ENCODE measurements around the gene KCMF1.
A peak's percentile ranks its signal among the peaks of the same experiment; 100 is the strongest.

The KCMF1 gene

GRCh38 chr2:84970868-84971509, at the start of gene KCMF1:
Gene KCMF1, plus strand, starts transcription at chr2:84971161. Its CDS starts 291 bp downstream, at chr2:84971452.
- peaks cover 17% of the 10 kb centered on the region for H4K20me1 ChIP-seq (ENCODE audit: insufficient read depth)
- no peaks in the 10 kb centered on the region for H3K27me3 ChIP-seq (ENCODE audit: insufficient read depth, low read depth)
- H3K79me2 ChIP-seq (ENCODE audit: insufficient read depth, low read depth) = peaks cover 83% of the 10 kb centered on the region
- peak within 1 kb of the TSS; percentile 98 for H3K27ac ChIP-seq
- H3K4me3 ChIP-seq (IDR thresholded peaks at IDR 0.05; ENCODE audit: insufficient read depth, low read depth, low read length) = peak within 1 kb of the TSS; percentile 92
- no peak for TF ChIP-seq CTCF (conservative IDR thresholded peaks at IDR 0.05; ENCODE audit: low read depth, low read length)
- H2AFZ ChIP-seq (ENCODE audit: low read depth) = peak within 1 kb of the TSS; percentile 47
- H3K36me3 ChIP-seq (ENCODE audit: insufficient read depth) = peaks cover 4% of the 10 kb centered on the region; the same call in 1 of the 2 replicates
- peak within 1 kb of the TSS; percentile 79 for H3K4me2 ChIP-seq
- peak within 1 kb of the TSS; percentile 92 for H3K9ac ChIP-seq
- peaks cover 43% of the 10 kb centered on the region for H3K4me1 ChIP-seq (ENCODE audit: low read depth, poor library complexity, severe bottlenecking)

- H3K9ac ChIP-seq = no peak overlapping the region
- H3K27me3 ChIP-seq (ENCODE audit: insufficient read depth, low read depth) = no peaks in the 10 kb centered on the region
Measured at GRCh38 chr2:84923009-84923408, 48.0 kb upstream of the KCMF1 start.

GRCh38 chr2:84924173-84925106, 46.5 kb upstream of the KCMF1 start:
- Histone ChIP-seq H3K4me3 (IDR thresholded peaks at IDR 0.05; ENCODE audit: insufficient read depth, low read depth, low read length) (no peak overlapping the region), H3K9ac (no peak overlapping the region), H2AFZ (ENCODE audit: low read depth) (no peak overlapping the region), H3K27ac (no peak overlapping the region), H3K79me2 (ENCODE audit: insufficient read depth, low read depth) (no peaks in the 10 kb centered on the region), H3K4me1 (ENCODE audit: low read depth, poor library complexity, severe bottlenecking) (peaks cover 24% of the 10 kb centered on the region), H4K20me1 (ENCODE audit: insufficient read depth) (no peaks in the 10 kb centered on the region), H3K36me3 (ENCODE audit: insufficient read depth) (no peaks in the 10 kb centered on the region), H3K27me3 (ENCODE audit: insufficient read depth, low read depth) (no peaks in the 10 kb centered on the region), H3K4me2 (no peak overlapping the region)
- no peak for TF ChIP-seq CTCF (conservative IDR thresholded peaks at IDR 0.05; ENCODE audit: low read depth, low read length)

More at GRCh38 chr2:84923009-84923408, 48.0 kb upstream of the KCMF1 start:
- TF ChIP-seq CTCF (conservative IDR thresholded peaks at IDR 0.05; ENCODE audit: low read depth, low read length) = no peak
- Histone ChIP-seq H3K4me2 (no peak overlapping the region), H3K79me2 (ENCODE audit: insufficient read depth, low read depth) (no peaks in the 10 kb centered on the region), H4K20me1 (ENCODE audit: insufficient read depth) (no peaks in the 10 kb centered on the region), H2AFZ (ENCODE audit: low read depth) (no peak overlapping the region), H3K27ac (no peak overlapping the region), H3K4me3 (IDR thresholded peaks at IDR 0.05; ENCODE audit: insufficient read depth, low read depth, low read length) (no peak overlapping the region), H3K36me3 (ENCODE audit: insufficient read depth) (no peaks in the 10 kb centered on the region), H3K4me1 (ENCODE audit: low read depth, poor library complexity, severe bottlenecking) (peaks cover 22% of the 10 kb centered on the region)

- H3K9ac ChIP-seq = no peak overlapping the region; the same call in 1 of the 2 replicates
- H3K79me2 ChIP-seq (ENCODE audit: insufficient read depth, low read depth) = no peaks in the 10 kb centered on the region
- H3K27me3 ChIP-seq (ENCODE audit: insufficient read depth, low read depth) = no peaks in the 10 kb centered on the region
- no peak overlapping the region for H3K4me3 ChIP-seq (IDR thresholded peaks at IDR 0.05; ENCODE audit: insufficient read depth, low read depth, low read length)
- no peaks in the 10 kb centered on the region for H4K20me1 ChIP-seq (ENCODE audit: insufficient read depth)
- H3K4me1 ChIP-seq (ENCODE audit: low read depth, poor library complexity, severe bottlenecking) = peaks cover 33% of the 10 kb centered on the region
- 0 out of 2 replicates have a peak overlapping the region, but pooled peaks have one; percentile 3 for H3K27ac ChIP-seq
- no peaks in the 10 kb centered on the region for H3K36me3 ChIP-seq (ENCODE audit: insufficient read depth)
- peak overlapping the region; percentile 85 for H3K4me2 ChIP-seq
- peak overlapping the region; percentile 99 for H2AFZ ChIP-seq (ENCODE audit: low read depth)
- no peak for TF ChIP-seq CTCF (conservative IDR thresholded peaks at IDR 0.05; ENCODE audit: low read depth, low read length)
Measured at GRCh38 chr2:84925336-84925723, 45.6 kb upstream of the KCMF1 start.

All from KMS-11 (cell line).